Right ventricle myocardium inferior (tissue), 1 donor: ENCODE measurements around the gene TREX2. TPM values are rescaled to one million over a fixed set of nuclear protein-coding genes. Genes with fewer than 3 reads are reported as not detected.

ENCODE experiments used
- ATAC-seq: fragments of 200-7000 bp; cut with Tn5 transposase; one replicate; pipeline ENCODE4 v1.9.1; 2020; ENCODE audit warnings: mild to moderate bottlenecking, moderate library complexity
- DNase-seq: peaks from one replicate; pipeline ENCODE4 v3.0.0; 2021; ENCODE audit errors: missing footprints
- intact Hi-C: fragments of 100-400 bp; cut with DNase I; formaldehyde crosslinking; loops from one replicate; pipeline ENCODE4 v1.11.0; 2022
- total RNA-seq: library from RNA; stranded (reverse); fragmentation: NEBNext Ultra II Directional; extraction: Animal tissue kit (Norgen Biotek cat#: 25700); gene quantifications from one replicate; pipeline ENCODE4 v1.2.1, GENCODE V29; 2021
- donor health status: DM: no; HTN: yes; CAD: no; lungs with severe emphysema.

The TREX2 gene
- total RNA-seq, 1 donor from 2014 or later: not detected

DNA sequence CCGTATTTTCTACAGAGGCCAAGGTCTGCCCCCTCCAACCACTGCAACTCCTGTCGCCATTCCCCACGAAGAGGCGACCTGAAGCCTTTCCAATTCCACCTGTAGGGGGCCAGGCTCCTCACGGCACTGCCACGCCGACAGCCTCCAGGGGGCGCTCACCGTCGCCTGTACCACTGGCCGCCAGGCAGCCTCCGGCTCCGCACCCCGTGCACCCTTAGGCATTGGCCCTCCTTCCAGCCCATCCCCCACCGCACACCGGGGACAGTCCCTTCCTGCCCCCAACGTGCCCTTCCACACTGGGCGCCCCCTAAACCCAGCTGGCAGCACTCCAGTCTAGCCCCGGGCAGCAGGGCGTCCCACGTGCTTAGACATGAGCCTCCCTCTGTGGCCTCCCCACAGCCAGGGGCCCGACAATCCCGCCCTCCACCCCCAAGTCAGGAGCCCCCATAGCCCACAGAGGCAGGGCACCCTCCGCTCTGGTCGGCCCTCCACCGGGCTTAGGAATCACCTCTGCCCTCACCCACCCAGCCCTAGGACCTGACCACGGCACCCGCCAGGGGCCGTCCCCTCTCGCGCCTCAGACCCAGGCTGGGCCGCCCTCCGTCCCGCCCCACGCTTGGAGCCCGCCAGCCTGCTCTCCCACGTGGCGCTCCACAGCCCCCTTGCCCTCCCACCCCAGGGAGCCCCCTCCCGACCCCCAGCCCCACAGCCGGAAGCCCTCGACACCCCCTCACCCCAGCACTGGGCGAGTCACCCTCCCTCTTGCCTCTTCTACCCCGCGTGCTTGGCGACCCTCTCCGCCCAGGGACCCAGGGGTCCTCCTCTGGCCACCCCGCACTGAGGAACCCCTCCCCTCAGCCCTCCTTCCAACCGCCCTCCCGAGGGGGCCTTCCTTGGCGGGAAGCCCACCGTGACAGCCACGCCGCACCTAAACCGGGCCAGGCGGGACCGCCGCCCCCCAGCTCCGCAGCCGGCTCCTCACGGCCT lies 45.4 kb downstream of the TREX2 start:
- DNase-seq (peak; percentile 75), ATAC-seq (no peak)
- intact Hi-C loops: no loop called here

DNA sequence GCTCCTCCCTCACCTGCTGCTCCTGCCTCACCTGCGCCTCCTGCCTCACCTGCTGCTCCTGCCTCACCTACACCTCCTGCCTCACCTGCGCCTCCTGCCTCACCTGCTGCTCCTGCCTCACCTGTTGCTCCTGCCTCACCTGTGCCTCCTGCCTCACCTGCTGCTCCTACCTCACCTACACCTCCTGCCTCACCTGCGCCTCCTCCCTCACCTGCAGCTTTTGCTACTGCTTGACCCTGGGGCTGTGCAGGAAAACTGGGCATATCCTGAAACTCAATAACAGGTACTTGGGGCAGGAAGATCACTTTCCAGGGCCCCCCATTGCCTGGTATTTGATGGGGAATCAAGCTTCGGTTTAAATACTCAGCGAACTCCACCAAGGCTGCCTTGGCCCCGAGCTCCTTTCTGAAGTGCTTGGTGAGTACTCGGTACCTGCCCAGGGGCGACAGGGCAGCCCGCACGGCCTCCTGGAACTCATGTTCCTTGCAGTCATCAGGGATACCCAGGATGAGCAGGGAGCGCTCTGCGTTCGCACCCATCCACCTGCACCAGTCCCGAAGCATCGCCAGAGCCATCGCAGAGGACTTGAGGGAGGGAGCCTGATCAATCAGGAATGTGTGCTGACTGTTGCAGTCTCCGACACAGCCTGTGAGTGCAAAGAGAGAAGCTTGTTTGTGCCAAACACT lies 47.4 kb downstream of the TREX2 start:
- no peak for ATAC-seq
- intact Hi-C loops: no loop called here
- no peak for DNase-seq

GRCh38 chrX:153397256-153397960 lies 48.4 kb downstream of the TREX2 start:
- intact Hi-C loops: no loop called here
- DNase-seq (peak; percentile 5), ATAC-seq (no peak)

GRCh38 chrX:153396320-153397195 lies 49.3 kb downstream of the TREX2 start:
- no peak for ATAC-seq
- intact Hi-C loops: no loop called here
- DNase-seq: peak; percentile 18

GRCh38 chrX:153395613-153396319 lies 50.1 kb downstream of the TREX2 start:
- intact Hi-C loops: no loop called here
- DNase-seq: peak; percentile 13
- ATAC-seq: no peak

- peak; percentile 16 for DNase-seq
- ATAC-seq: no peak
- intact Hi-C loops: no loop called here
These were observed 51.2 kb downstream of the TREX2 start for GRCh38 chrX:153394612-153395011.

Other genes starting within 250 kb of the TREX2 start
- gene PNMA6F, start 124.3 kb downstream of the TREX2 start, total RNA-seq: not detected
- gene ZNF275, start 111.9 kb downstream of the TREX2 start, total RNA-seq: 6.5 TPM
- not detected for gene PNMA6E, start 44.7 kb downstream of the TREX2 start, total RNA-seq
- gene ZFP92, start 34.6 kb downstream of the TREX2 start, total RNA-seq: 0.65 TPM
- gene HAUS7, start 24.5 kb upstream of the TREX2 start, total RNA-seq: 18.5 TPM
- 42.2 TPM for gene BGN, start 48.9 kb upstream of the TREX2 start, total RNA-seq
- not detected for gene ATP2B3, start 71.6 kb upstream of the TREX2 start, total RNA-seq
- gene CCNQ, start 153.1 kb upstream of the TREX2 start, total RNA-seq: 42.6 TPM
- 0.19 TPM for gene DUSP9, start 201.1 kb upstream of the TREX2 start, total RNA-seq
- gene PNCK, start 227.8 kb upstream of the TREX2 start, total RNA-seq: 11.3 TPM
- gene SLC6A8, start 241.9 kb upstream of the TREX2 start, total RNA-seq: 178 TPM